ENCODE data around the gene RALGPS1. TPM values are rescaled to one million over a fixed set of nuclear protein-coding genes. Genes with fewer than 3 reads are reported as not detected.
"Not testable (repeated sequence)": the region's sequence is repeated elsewhere in the genome, so short reads cannot be mapped to it uniquely, and the experiment has no call there.

RALGPS1 gene
- total RNA-seq, 2 experiments from 2014 or later: 1.9 to 2.2 TPM

DNA sequence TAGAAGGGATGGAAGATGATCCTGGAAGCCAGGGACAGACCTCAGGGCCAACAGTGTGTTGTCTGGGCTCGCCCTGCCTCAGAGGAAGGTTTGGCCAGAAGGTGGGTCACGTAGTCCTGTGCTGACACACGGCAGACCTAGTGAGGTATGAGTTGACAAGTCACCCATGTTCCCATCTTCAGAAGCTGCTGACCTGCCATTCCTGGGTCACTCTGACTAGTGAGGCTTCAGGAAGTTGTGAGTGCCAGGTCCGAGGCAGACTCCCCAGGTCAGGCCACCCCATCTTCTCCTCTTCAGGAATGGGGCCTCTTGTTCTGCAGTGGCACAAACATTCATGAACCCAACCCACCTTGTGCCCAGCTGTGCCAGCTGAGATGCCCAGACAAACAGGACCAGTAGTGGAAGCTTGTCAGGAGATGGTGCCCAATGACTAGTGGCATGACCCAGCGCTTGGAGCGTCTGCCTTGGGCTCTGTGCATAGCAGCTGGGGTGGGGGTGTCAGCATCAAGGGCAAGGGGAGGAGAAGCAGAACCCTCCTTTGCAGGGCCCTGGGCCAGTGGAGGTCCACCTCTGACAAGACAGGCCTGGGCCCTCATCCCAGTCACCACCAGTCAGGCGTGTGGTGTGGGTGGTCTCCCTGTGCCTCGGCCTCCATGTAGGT is 224.6 kb downstream of the RALGPS1 start:
- Mint-ChIP-seq H3K9me3 (no peaks in the 10 kb centered on the region), H3K36me3 (ENCODE audit: low read depth) (no peaks in the 10 kb centered on the region), H3K27me3 (peaks cover 15% of the 10 kb centered on the region), H3K4me1 (no peaks in the 10 kb centered on the region), H3K27ac (no peak overlapping the region), H3K4me3 (no peak overlapping the region)
- ChIA-PET CTCF (interaction anchor here (1.0 kb wide), 1 partner anchor 8 kb away, joined by 4 read pairs; no protein-coding TSS in a partner anchor), POLR2A (no interaction called here)
- no peak for DNase-seq

DNA sequence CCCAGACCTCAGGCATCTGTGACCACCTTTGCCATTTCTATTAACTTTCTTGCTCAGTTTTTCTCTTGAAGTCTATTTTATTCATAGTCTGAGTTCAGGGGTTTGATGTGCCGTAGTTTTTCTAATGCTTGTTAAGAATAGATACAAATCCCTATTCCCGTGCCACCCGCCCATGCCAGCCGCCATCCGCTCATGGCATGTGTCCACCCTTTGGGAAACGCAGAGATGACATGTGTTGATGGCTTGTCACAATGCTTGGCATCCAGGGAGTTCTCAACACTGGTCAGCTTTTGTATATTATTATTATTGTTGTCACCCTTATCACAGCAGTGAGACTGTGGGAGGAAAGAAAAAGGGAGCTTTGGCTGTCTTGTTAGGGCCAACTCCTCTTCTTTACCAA is 225.2 kb downstream of the RALGPS1 start:
- Mint-ChIP-seq H3K27me3 (peaks cover 15% of the 10 kb centered on the region), H3K4me3 (no peak overlapping the region), H3K9me3 (no peaks in the 10 kb centered on the region), H3K36me3 (ENCODE audit: low read depth) (no peaks in the 10 kb centered on the region), H3K4me1 (no peaks in the 10 kb centered on the region), H3K27ac (no peak overlapping the region)
- no peak for DNase-seq
- POLR2A ChIA-PET: no interaction called here
- CTCF ChIA-PET: interaction anchor here (1.0 kb wide), 1 partner anchor 9 kb away, joined by 4 read pairs; no protein-coding TSS in a partner anchor

DNA sequence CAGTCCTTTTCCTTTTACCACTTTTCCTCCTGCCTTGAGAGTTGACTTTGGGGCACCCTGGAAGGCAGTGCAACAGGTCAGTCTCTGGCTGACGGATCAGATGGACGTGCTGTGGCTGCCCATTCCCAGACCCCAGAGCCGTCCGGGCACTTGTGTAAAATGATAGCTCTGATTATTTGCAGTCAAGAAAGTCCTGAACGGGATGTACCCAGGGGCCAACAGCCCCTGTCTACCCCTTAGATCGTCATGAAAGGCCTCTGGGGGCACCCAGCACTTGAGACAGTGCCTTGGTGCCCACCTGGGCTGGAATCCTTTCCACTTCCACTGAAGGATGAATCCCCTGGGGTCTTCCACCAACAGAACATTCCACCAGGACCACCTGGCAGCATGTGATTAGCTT is 225.6 kb downstream of the RALGPS1 start:
- ChIA-PET CTCF (interaction anchor here (1.0 kb wide), 1 partner anchor 9 kb away, joined by 4 read pairs; no protein-coding TSS in a partner anchor), POLR2A (no interaction called here)
- H3K4me1 Mint-ChIP-seq: no peaks in the 10 kb centered on the region
- no peaks in the 10 kb centered on the region for H3K36me3 Mint-ChIP-seq (ENCODE audit: low read depth)
- H3K9me3 Mint-ChIP-seq: no peaks in the 10 kb centered on the region
- H3K4me3 Mint-ChIP-seq: no peak overlapping the region
- peaks cover 15% of the 10 kb centered on the region for H3K27me3 Mint-ChIP-seq
- H3K27ac Mint-ChIP-seq: no peak overlapping the region
- no peak for DNase-seq

DNA sequence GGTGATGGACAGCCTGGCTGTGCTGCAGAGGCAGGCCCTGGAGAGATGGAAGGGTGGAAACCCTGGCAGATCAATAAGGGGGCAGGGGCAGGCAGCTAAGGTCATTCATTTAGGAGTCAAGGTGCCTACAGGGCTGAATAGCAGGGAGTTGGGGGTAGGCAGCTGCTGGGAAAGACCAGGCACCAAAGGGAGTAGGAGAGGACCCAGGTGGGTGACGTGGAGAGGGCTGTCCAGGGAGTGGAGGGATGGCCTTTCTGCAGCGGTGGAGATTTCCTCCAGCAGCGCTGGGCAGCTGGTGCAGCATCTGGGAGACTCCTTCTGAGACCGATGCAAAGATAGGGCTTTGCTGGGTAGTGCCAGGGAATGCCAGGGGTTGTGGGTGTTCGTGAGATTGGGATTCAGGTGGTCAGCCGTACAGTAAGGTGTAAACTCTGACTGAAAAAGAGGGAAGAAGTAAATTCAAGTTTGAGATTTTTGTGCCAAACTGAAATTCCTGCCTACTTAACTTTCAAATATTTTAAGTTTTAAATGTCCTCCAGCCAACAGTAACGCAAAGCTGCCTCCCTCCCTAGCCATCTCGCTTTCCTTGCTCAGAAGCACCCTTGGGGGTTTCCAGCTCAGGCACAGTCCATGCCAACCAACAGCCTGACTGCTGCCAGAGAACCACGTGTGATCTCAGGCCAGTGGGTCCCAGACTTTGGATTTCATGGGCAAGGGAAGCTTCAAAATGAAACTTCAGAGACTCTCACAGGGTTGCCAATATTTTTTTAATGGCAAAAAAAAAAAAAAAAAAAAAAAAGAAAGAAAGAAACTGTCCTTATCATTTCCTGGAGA is 226.5 kb downstream of the RALGPS1 start:
- Mint-ChIP-seq H3K9me3 (no peaks in the 10 kb centered on the region), H3K36me3 (ENCODE audit: low read depth) (no peaks in the 10 kb centered on the region), H3K4me1 (no peaks in the 10 kb centered on the region), H3K27ac (no peak overlapping the region), H3K27me3 (peaks cover 14% of the 10 kb centered on the region), H3K4me3 (no peak overlapping the region)
- CTCF ChIA-PET: interaction anchor here (0.6 kb wide), 2 partner anchors 877 to 1810 kb away, joined by 5 read pairs; no protein-coding TSS in a partner anchor
- no peak for DNase-seq
- POLR2A ChIA-PET: no interaction called here

DNA sequence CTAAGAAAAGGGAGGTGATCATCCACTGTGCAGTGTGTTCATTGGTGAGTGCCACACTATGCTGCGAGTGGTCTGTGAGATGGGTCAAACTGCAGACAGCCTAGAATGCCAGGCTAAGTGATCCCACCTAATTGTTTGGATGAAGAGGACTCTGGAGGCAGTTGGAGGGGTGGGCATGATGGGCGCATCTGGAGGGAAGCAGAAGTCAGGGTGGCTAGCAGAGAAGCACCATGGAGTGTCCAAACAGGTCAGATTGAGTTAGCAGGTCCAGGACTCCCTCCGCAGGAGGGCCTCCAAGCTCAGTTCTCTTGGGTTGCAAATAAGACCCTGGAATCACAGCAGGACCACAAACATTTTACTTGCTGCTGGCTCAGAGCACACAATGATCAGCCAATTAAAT is 227.7 kb downstream of the RALGPS1 start:
- DNase-seq: no peak
- no peaks in the 10 kb centered on the region for H3K36me3 Mint-ChIP-seq (ENCODE audit: low read depth)
- ChIA-PET CTCF (no interaction called here), POLR2A (no interaction called here)
- peaks cover 21% of the 10 kb centered on the region for H3K27me3 Mint-ChIP-seq
- H3K4me3 Mint-ChIP-seq: no peak overlapping the region
- no peak overlapping the region for H3K27ac Mint-ChIP-seq
- no peaks in the 10 kb centered on the region for H3K4me1 Mint-ChIP-seq
- no peaks in the 10 kb centered on the region for H3K9me3 Mint-ChIP-seq

DNA sequence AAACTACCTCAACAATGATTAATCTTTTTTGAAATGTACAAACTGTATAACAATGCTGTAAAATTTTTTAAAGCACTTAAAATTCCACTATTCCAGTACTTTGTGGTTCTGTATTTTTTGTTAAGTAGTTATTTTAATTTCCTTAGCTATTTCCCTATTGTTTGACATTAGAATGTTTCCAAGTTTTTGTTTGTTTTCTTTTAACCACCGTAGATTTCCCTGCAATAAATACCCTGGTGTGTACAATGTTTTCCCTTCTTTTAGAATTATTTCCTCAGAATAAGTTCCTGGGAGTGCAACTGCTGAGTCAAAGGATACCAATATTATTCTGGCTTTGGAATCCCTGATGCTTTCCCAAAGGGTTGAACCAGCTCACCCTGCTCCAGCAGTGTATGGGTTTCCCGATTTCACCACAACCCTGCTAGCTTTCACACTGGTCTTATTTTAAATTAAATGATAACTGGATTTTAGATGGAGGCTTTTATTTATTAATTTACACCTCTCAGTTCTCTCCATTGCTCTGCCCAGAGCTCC is 228.4 kb downstream of the RALGPS1 start:
- CTCF ChIA-PET: no interaction called here
- POLR2A ChIA-PET: no interaction called here
- Mint-ChIP-seq H3K4me3 (no peak overlapping the region), H3K9me3 (no peaks in the 10 kb centered on the region), H3K36me3 (ENCODE audit: low read depth) (no peaks in the 10 kb centered on the region), H3K27me3 (peaks cover 23% of the 10 kb centered on the region), H3K27ac (no peak overlapping the region), H3K4me1 (no peaks in the 10 kb centered on the region)
- no peak for DNase-seq

DNA sequence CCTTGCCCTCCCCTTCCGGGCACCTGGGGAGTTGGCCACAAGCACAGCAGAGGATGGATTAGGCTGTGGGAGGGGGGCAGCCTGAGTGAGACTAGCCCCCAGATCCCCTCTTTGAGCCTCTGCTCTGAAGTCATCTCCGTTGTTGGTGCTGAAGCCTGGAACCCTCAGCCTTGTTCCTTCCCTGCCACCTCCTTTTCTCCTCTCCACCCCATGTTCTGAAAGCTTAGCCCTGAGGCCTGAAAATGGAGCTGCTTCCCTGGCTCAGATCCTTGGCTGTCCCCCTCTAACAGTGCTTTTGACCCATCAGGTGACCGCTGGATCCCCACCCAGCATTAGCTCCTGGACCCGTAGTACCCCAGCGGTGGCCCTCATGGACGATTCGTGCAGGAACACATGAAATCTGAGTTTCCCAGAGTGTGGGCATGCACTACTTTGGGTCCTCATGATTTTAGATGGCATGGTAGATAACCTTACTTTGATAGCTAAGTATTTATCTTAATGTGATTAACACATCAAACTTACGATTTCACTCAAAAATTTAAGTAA is 229.4 kb downstream of the RALGPS1 start:
- ChIA-PET POLR2A (no interaction called here), CTCF (no interaction called here)
- Mint-ChIP-seq H3K27ac (no peak overlapping the region), H3K36me3 (ENCODE audit: low read depth) (no peaks in the 10 kb centered on the region), H3K4me1 (no peaks in the 10 kb centered on the region), H3K4me3 (no peak overlapping the region), H3K9me3 (no peaks in the 10 kb centered on the region), H3K27me3 (peaks cover 23% of the 10 kb centered on the region)
- DNase-seq: no peak

DNA sequence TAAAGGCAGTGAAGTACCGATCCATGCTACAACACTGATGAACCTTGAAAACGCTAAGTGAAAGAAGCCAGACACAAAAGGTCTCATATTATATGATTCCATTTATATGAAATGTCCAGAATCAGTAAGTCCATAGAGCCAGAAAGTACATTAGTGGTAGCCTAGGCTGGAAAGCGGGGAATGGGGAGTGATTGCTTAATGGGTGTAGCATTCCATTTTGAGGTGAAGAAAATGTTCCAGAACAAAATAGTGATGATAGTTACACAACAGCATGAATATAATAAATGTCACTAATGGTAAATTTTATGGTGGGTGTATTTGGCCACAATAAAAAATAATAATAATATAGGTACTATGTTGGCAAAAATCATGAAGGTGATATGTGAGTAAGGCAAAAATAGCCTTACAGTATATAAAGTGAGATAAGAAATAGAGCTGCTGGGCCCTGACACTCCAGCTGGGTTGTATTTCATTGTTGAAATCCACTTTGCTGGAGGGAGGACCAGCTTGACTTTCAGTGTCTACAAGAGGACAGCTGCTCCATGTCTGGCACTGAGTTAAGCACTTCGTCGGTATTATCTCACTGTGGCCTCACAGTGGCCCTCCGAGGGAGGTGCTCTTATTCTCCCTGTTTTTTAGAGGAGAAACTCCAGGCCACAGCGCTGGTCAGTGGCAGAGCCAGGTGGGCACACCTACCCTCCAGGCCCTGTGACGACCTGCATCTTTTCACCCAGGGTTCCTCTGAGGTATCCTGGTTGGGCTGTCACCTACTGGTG is 230.3 kb downstream of the RALGPS1 start:
- H3K4me3 Mint-ChIP-seq: no peak overlapping the region
- no peaks in the 10 kb centered on the region for H3K4me1 Mint-ChIP-seq
- H3K27ac Mint-ChIP-seq: no peak overlapping the region
- ChIA-PET CTCF (interaction anchor here (0.6 to 0.8 kb wide), 2 partner anchors 12 to 486 kb away, joined by 3 read pairs; no protein-coding TSS in a partner anchor), POLR2A (no interaction called here)
- H3K27me3 Mint-ChIP-seq: peaks cover 23% of the 10 kb centered on the region
- H3K9me3 Mint-ChIP-seq: no peaks in the 10 kb centered on the region
- no peak for DNase-seq
- H3K36me3 Mint-ChIP-seq (ENCODE audit: low read depth): no peaks in the 10 kb centered on the region

DNA sequence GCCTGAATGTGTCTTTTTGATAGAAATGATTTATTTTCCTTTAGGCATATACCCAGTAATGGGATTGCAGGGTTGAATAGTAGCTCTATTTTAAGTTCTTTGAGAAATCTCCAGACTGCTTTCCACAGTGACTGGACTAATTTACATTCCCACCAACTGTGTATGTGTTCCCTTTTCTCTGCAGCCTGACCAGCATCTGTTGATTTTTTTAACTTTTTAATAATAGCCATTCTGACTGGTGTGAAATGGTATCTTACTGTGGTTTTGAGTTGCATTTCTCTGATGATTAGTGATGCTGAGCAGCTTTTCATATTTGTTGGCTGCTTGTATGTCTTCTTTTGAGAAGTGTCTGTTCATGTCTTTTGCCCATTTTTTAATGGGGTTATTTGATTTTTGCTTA is 232.3 kb downstream of the RALGPS1 start:
- CTCF ChIA-PET: interaction anchor here (1.2 kb wide), 1 partner anchor 207 kb away, joined by 4 read pairs; no protein-coding TSS in a partner anchor
- H3K27me3 Mint-ChIP-seq: peaks cover 19% of the 10 kb centered on the region
- H3K4me1 Mint-ChIP-seq; POLR2A ChIA-PET; H3K4me3 Mint-ChIP-seq; H3K27ac Mint-ChIP-seq; DNase-seq; H3K36me3 Mint-ChIP-seq (ENCODE audit: low read depth); H3K9me3 Mint-ChIP-seq: not testable (repeated sequence)

DNA sequence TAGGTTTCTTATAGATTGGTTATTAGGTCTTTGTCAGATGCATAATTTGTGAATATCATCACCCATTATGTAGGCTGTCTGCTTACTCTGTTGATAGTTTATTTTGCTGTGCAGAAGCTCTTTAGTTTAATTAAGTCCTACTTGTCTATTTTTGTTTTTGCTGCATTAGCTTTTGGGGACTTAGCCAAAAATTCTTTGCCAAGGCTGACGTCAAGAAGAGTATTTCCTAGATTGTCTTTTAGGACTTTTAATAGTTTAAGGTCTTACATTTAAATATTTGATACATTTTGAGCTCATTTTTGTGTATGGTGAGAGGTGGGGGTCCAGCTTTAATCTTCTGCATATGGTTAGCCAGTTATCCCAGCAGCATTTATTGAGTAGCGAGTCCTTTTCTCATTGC is 232.7 kb downstream of the RALGPS1 start:
- Mint-ChIP-seq H3K9me3 (no peaks in the 10 kb centered on the region), H3K4me1 (no peaks in the 10 kb centered on the region), H3K36me3 (ENCODE audit: low read depth) (no peaks in the 10 kb centered on the region), H3K27me3 (peaks cover 19% of the 10 kb centered on the region), H3K27ac (no peak overlapping the region), H3K4me3 (no peak overlapping the region)
- DNase-seq: no peak
- ChIA-PET POLR2A (no interaction called here), CTCF (interaction anchor here (1.2 kb wide), 1 partner anchor 207 kb away, joined by 4 read pairs; no protein-coding TSS in a partner anchor)

DNA sequence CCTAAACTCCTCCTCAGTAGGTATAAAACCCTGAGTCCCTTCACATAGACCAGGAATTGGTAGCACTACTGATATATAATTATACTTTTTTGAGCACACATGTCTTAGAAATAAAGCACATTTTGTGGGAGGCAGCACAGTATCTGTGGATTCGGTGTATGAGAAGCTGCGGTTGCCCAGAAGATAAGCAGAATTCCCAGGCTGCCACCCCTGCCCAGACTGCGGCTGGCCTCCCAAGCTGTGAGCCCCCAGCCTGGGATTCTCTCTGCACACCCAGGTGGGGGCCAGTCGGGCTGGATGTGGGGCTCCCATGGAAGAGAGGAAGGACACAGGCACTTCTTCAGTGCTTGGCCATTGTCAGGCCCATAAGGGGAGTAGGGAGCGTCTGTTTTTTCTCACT is 233.4 kb downstream of the RALGPS1 start:
- no peak overlapping the region for H3K4me3 Mint-ChIP-seq
- no peak overlapping the region for H3K27ac Mint-ChIP-seq
- no peaks in the 10 kb centered on the region for H3K4me1 Mint-ChIP-seq
- no peak for DNase-seq
- H3K9me3 Mint-ChIP-seq: no peaks in the 10 kb centered on the region
- ChIA-PET CTCF (interaction anchor here (0.7 to 1.2 kb wide), 2 partner anchors 99 to 208 kb away, joined by 3 to 4 read pairs; no protein-coding TSS in a partner anchor), POLR2A (no interaction called here)
- no peaks in the 10 kb centered on the region for H3K36me3 Mint-ChIP-seq (ENCODE audit: low read depth)
- peaks cover 19% of the 10 kb centered on the region for H3K27me3 Mint-ChIP-seq

DNA sequence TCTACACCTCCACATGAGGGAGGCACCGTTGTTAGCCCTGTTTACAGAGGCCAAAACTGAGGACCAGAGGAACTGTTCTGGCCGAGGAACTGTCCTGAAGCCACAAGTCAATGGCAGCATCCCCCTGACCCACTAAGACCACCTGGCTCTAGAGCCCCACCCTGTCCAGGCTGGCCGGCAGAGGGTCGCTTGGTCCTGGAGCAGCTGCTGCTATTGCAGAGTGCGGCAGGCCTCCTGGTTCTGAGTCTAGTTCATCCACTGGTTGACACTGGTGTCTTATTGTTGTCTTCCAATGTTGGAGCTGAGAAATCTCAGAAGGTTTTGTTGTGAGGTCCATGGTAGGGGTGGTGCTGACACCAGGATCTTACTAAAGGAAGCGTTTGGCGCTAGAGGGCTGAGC is 234.4 kb downstream of the RALGPS1 start:
- CTCF ChIA-PET: interaction anchor here (0.8 to 1.4 kb wide), 2 partner anchors 15 to 72 kb away, joined by 3 read pairs; no protein-coding TSS in a partner anchor
- H3K27ac Mint-ChIP-seq: no peak overlapping the region
- H3K4me3 Mint-ChIP-seq: no peak overlapping the region
- POLR2A ChIA-PET: no interaction called here
- no peak for DNase-seq
- no peaks in the 10 kb centered on the region for H3K9me3 Mint-ChIP-seq
- peaks cover 19% of the 10 kb centered on the region for H3K27me3 Mint-ChIP-seq
- no peaks in the 10 kb centered on the region for H3K36me3 Mint-ChIP-seq (ENCODE audit: low read depth)
- no peaks in the 10 kb centered on the region for H3K4me1 Mint-ChIP-seq
